Measurements from ENCODE around the gene GCN1.

Gene GCN1

GRCh38 chr12:120162763-120163162 is 31.8 kb downstream of the GCN1 start:
- DNase-seq (ENCODE audit: low read depth in 1 of 2, low spot score in 1 of 2): no peak
- Histone ChIP-seq H3K27ac (replicated peaks) (no peak overlapping the region), H3K27me3 (ENCODE audit: insufficient read depth, poor library complexity, severe bottlenecking) (no peaks in the 10 kb centered on the region), H3K4me3 (replicated peaks; ENCODE audit: insufficient read depth, low read length) (no peak overlapping the region)
- TF ChIP-seq SPI1 (IDR thresholded peaks at IDR 0.05; ENCODE audit: borderline replicate concordance, low read depth) (no peak), GABPA (IDR thresholded peaks at IDR 0.05; ENCODE audit: low read depth) (no peak), REST (IDR thresholded peaks at IDR 0.05; ENCODE audit: insufficient replicate concordance, low read depth) (no peak), CTCF (IDR thresholded peaks at IDR 0.05; ENCODE audit: insufficient read depth, low read length) (no peak), POLR2AphosphoS5 (IDR thresholded peaks at IDR 0.05; ENCODE audit: low read depth) (no peak)

- Histone ChIP-seq H3K27ac (replicated peaks) (no peak overlapping the region), H3K27me3 (ENCODE audit: insufficient read depth, poor library complexity, severe bottlenecking) (no peaks in the 10 kb centered on the region), H3K4me3 (replicated peaks; ENCODE audit: insufficient read depth, low read length) (no peak overlapping the region)
- no peak for TF ChIP-seq POLR2AphosphoS5 (IDR thresholded peaks at IDR 0.05; ENCODE audit: low read depth)
- TF ChIP-seq GABPA (IDR thresholded peaks at IDR 0.05; ENCODE audit: low read depth): no peak
- TF ChIP-seq CTCF (IDR thresholded peaks at IDR 0.05; ENCODE audit: insufficient read depth, low read length): no peak
- TF ChIP-seq SPI1 (IDR thresholded peaks at IDR 0.05; ENCODE audit: borderline replicate concordance, low read depth): no peak
- TF ChIP-seq REST (IDR thresholded peaks at IDR 0.05; ENCODE audit: insufficient replicate concordance, low read depth): no peak
- no peak for DNase-seq (ENCODE audit: low read depth in 1 of 2, low spot score in 1 of 2)
These were observed 32.7 kb downstream of the GCN1 start for GRCh38 chr12:120161852-120162251.

- no peaks in the 10 kb centered on the region for H3K27me3 ChIP-seq (ENCODE audit: insufficient read depth, poor library complexity, severe bottlenecking)
- no peak overlapping the region for H3K4me3 ChIP-seq (replicated peaks; ENCODE audit: insufficient read depth, low read length)
- no peak for TF ChIP-seq POLR2AphosphoS5 (IDR thresholded peaks at IDR 0.05; ENCODE audit: low read depth)
- no peak for TF ChIP-seq CTCF (IDR thresholded peaks at IDR 0.05; ENCODE audit: insufficient read depth, low read length)
- no peak for TF ChIP-seq SPI1 (IDR thresholded peaks at IDR 0.05; ENCODE audit: borderline replicate concordance, low read depth)
- TF ChIP-seq GABPA (IDR thresholded peaks at IDR 0.05; ENCODE audit: low read depth): no peak
- TF ChIP-seq REST (IDR thresholded peaks at IDR 0.05; ENCODE audit: insufficient replicate concordance, low read depth): no peak
- H3K27ac ChIP-seq (replicated peaks): no peak overlapping the region
- DNase-seq (ENCODE audit: low read depth in 1 of 2, low spot score in 1 of 2): no peak
These were observed 34.8 kb downstream of the GCN1 start for GRCh38 chr12:120159509-120160237.

All from HL-60 (cell line).